Measurements from ENCODE around the gene LPCAT3.

DNA sequence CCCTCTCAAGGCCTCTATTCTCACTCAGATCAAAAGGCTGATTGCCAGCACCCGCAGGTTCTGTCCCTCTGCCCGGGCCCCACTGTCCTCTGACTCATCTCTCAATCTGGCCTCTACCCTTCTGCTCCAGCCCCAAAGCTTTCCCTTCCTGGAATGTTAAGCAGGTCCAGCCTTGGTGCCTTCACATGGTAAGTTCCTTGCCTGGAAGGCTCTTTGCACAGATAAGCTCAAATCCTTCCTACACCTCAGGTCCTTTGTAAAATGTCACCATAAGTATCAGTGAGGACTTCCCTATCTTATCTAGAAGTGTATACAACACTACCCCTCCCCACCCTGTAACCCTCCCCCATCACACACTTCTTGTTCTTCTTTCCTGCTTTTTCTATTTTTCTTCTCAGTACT, 22.2 kb downstream of the LPCAT3 start:
- no peak for TF ChIP-seq NFRKB (IDR thresholded peaks at IDR 0.05)
- no peak for TF ChIP-seq FOXA1 (IDR thresholded peaks at IDR 0.05)
- no peak for TF ChIP-seq HDGF (IDR thresholded peaks at IDR 0.05; ENCODE audit: borderline replicate concordance)
- TF ChIP-seq BHLHE40 (IDR thresholded peaks at IDR 0.05; ENCODE audit: borderline replicate concordance), result no peak
- TF ChIP-seq SP1 (IDR thresholded peaks at IDR 0.05), result no peak
- TF ChIP-seq CTBP1 (IDR thresholded peaks at IDR 0.05; ENCODE audit: borderline replicate concordance), result no peak
- TF ChIP-seq ELF4 (IDR thresholded peaks at IDR 0.05), result no peak
- TF ChIP-seq SUZ12 (IDR thresholded peaks at IDR 0.05), result no peak
- TF ChIP-seq ARNT (IDR thresholded peaks at IDR 0.05), result no peak
- no peak for TF ChIP-seq ZNF384 (IDR thresholded peaks at IDR 0.05)
- TF ChIP-seq, protein P1, sequence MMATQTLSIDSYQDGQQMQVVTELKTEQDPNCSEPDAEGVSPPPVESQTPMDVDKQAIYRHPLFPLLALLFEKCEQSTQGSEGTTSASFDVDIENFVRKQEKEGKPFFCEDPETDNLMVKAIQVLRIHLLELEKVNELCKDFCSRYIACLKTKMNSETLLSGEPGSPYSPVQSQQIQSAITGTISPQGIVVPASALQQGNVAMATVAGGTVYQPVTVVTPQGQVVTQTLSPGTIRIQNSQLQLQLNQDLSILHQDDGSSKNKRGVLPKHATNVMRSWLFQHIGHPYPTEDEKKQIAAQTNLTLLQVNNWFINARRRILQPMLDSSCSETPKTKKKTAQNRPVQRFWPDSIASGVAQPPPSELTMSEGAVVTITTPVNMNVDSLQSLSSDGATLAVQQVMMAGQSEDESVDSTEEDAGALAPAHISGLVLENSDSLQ (IDR thresholded peaks at IDR 0.05), result no peak
- no peak for TF ChIP-seq FOXM1 (IDR thresholded peaks at IDR 0.05; ENCODE audit: borderline replicate concordance)
- TF ChIP-seq L3MBTL2 (conservative IDR thresholded peaks at IDR 0.05), result no peak
- no peak for TF ChIP-seq FOXK2 (IDR thresholded peaks at IDR 0.05)
